Caco-2 (cell line): ENCODE data around the gene FBXO30. TPM values are rescaled to one million over a fixed set of nuclear protein-coding genes. Genes with fewer than 3 reads are reported as not detected.

ENCODE experiments used
- BruUV-seq: library from RNA; stranded (reverse); fragments of 400-500 nt; replicated peaks from 2 replicates; lab custom pipeline; 2021; lab: Mats Ljungman, UMichigan
- CTCF ChIA-PET: fragments of 300-600 bp; sonication (Branson Sonifier 250); formaldehyde crosslinking; loops from one replicate; lab custom pipeline; 2022; ENCODE audit warnings: antibody characterized with exemption; lab: Charles Lee
- POLR2A ChIA-PET: fragments of 300-600 bp; sonication (Branson Sonifier 250); formaldehyde crosslinking; loops from one replicate; lab custom pipeline; 2022; ENCODE audit warnings: antibody characterized with exemption; lab: Charles Lee
- DNase-seq, 2 experiments: peaks; one replicate each; pipeline versions ENCODE4 v3.0.0 to v3.0.0-alpha.2; 2020 to 2022
- H3K27me3 ChIP-seq: replicated peaks from 2 replicates; pipeline ENCODE4 v1.6.0; 2011; ENCODE audit warnings: low read length; ENCODE audit not compliant: control insufficient read depth, insufficient read depth
- H3K36me3 ChIP-seq: 2 replicates; pipeline ENCODE4 v1.5.1; 2011; ENCODE audit warnings: low read length; ENCODE audit not compliant: control insufficient read depth, insufficient read depth
- H3K4me1 ChIP-seq: fragments of 250-450 bp; sonication (Bioruptor Pico); 2 replicates; pipeline ENCODE4 v1.5.1; 2020; ENCODE audit warnings: mild to moderate bottlenecking
- H3K4me3 ChIP-seq: 2 replicates; pipeline ENCODE4 v1.5.1; 2011; ENCODE audit warnings: low read depth, mild to moderate bottlenecking, control low read depth, low read length
- H3K9me3 ChIP-seq: fragments of 250-450 bp; sonication (Bioruptor Pico); 2 replicates; pipeline ENCODE4 v1.5.1; 2020; ENCODE audit warnings: mild to moderate bottlenecking, moderate library complexity
- H3K27ac Mint-ChIP-seq: one replicate; pipeline ENCODE4 v1.8.0; 2022; ENCODE audit warnings: mixed read lengths; ENCODE audit not compliant: unreplicated experiment
- H3K27me3 Mint-ChIP-seq: one replicate; pipeline ENCODE4 v1.8.0; 2022; ENCODE audit warnings: mixed read lengths; ENCODE audit not compliant: insufficient read depth, unreplicated experiment
- H3K36me3 Mint-ChIP-seq: one replicate; pipeline ENCODE4 v1.8.0; 2022; ENCODE audit warnings: mild to moderate bottlenecking, mixed read lengths; ENCODE audit not compliant: insufficient read depth, unreplicated experiment
- H3K4me1 Mint-ChIP-seq: one replicate; pipeline ENCODE4 v1.8.0; 2022; ENCODE audit warnings: low read depth, mixed read lengths; ENCODE audit not compliant: unreplicated experiment
- H3K4me3 Mint-ChIP-seq: one replicate; pipeline ENCODE4 v1.8.0; 2022; ENCODE audit warnings: mild to moderate bottlenecking, moderate library complexity, mixed read lengths; ENCODE audit not compliant: unreplicated experiment
- H3K9me3 Mint-ChIP-seq: one replicate; pipeline ENCODE4 v1.8.0; 2022; ENCODE audit warnings: mixed read lengths; ENCODE audit not compliant: unreplicated experiment
- intact Hi-C: fragments of 100-400 bp; cut with micrococcal nuclease; formaldehyde crosslinking; loops from one replicate; pipeline ENCODE4 v1.10.0; 2022; ENCODE audit not compliant: unreplicated experiment
- total RNA-seq: library from RNA; stranded (reverse); gene quantifications from 2 replicates; pipeline ENCODE4 v1.2.3, GENCODE V29; 2022
- TF ChIP-seq, protein P1 (sequence below), 2 experiments: fragments of 200-600 bp in 1 of 2; IDR thresholded peaks; 1 replicate in 1 of 2; 2 replicates in 1 of 2; pipeline versions ENCODE4 v1.5.1 to v1.8.0; 2011 to 2022; ENCODE audit warnings: antibody characterized with exemption in 1 of 2, control low read depth in 1 of 2, inconsistent platforms in 1 of 2, low read depth in 1 of 2, low read length in 1 of 2, mild to moderate bottlenecking in 1 of 2, moderate library complexity in 1 of 2; ENCODE audit not compliant: insufficient read depth in 1 of 2, severe bottlenecking in 1 of 2, unreplicated experiment in 1 of 2

The FBXO30 gene
- total RNA-seq, 1 experiment from 2014 or later = 17.1 TPM

DNA sequence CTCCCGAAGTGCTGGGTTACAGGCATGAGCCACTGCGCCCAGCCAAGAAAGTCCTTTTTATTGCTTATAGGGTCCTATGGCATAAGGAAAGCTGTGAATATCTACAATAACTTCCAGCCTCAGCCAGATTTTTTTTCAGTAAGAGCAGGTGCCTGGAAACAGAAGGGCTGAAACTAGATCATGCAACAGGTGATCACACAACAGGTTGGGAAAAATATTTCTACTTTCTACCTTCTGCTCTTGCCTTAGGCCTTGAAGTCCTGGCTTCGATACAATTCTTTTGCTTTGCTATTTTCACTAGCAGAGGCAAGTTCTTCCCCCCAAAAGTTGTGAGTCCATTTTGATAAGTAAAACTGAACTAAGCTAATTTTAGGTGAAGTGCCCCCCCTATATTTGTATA lies 9.7 kb upstream of the FBXO30 start:
- no peaks in the 10 kb centered on the region for H3K9me3 Mint-ChIP-seq
- intact Hi-C loops = no loop called here
- no peaks in the 10 kb centered on the region for H3K4me1 Mint-ChIP-seq
- no peaks in the 10 kb centered on the region for H3K36me3 Mint-ChIP-seq
- TF ChIP-seq, protein P1, sequence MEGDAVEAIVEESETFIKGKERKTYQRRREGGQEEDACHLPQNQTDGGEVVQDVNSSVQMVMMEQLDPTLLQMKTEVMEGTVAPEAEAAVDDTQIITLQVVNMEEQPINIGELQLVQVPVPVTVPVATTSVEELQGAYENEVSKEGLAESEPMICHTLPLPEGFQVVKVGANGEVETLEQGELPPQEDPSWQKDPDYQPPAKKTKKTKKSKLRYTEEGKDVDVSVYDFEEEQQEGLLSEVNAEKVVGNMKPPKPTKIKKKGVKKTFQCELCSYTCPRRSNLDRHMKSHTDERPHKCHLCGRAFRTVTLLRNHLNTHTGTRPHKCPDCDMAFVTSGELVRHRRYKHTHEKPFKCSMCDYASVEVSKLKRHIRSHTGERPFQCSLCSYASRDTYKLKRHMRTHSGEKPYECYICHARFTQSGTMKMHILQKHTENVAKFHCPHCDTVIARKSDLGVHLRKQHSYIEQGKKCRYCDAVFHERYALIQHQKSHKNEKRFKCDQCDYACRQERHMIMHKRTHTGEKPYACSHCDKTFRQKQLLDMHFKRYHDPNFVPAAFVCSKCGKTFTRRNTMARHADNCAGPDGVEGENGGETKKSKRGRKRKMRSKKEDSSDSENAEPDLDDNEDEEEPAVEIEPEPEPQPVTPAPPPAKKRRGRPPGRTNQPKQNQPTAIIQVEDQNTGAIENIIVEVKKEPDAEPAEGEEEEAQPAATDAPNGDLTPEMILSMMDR (IDR thresholded peaks at IDR 0.05; ENCODE audit: insufficient read depth in 1 of 2, low read depth in 1 of 2, low read length in 1 of 2, severe bottlenecking in 1 of 2, unreplicated experiment in 1 of 2) = no peak
- H3K27me3 ChIP-seq = no peaks in the 10 kb centered on the region
- H3K27ac Mint-ChIP-seq = no peak overlapping the region
- no peak overlapping the region for H3K4me3 ChIP-seq
- no peak overlapping the region for H3K4me3 Mint-ChIP-seq
- H3K4me1 ChIP-seq = peaks cover 11% of the 10 kb centered on the region; the same call in 1 of the 2 replicates
- ChIA-PET CTCF (no interaction called here), POLR2A (no interaction called here)
- no peaks in the 10 kb centered on the region for H3K9me3 ChIP-seq
- no TSS peak for BruUV-seq
- no peaks in the 10 kb centered on the region for H3K36me3 ChIP-seq
- no peak for DNase-seq
- H3K27me3 Mint-ChIP-seq = no peaks in the 10 kb centered on the region

DNA sequence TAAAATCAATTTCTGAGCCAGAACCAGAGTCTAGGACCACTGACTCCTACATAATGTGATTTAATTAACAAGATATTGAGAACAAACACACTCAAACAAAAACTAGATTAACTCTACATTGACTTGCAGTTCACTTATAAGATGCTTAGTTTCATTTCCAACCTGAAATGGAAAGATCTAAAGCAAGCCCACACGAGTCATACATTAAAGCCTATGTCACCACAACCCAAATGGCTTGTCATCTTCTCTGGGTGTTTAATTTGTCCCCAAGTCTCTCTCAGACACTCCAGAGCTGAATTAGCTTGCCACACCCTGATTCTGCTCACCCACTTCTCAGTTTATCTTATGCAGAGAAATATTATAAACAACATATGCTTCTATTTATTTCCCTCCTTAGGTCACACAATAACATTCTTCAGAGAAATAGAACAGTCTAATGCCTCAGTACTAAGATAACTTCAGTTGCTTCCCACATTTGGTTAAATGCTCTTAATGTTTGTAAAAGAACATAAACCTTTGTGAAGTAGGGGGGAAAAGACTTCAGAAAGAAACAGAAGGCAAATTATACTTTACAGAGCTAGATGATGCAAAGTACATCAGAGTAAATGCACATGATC lies 8.8 kb upstream of the FBXO30 start:
- H3K36me3 Mint-ChIP-seq = no peaks in the 10 kb centered on the region
- BruUV-seq = no TSS peak
- no peaks in the 10 kb centered on the region for H3K36me3 ChIP-seq
- no peaks in the 10 kb centered on the region for H3K27me3 ChIP-seq
- H3K9me3 Mint-ChIP-seq = no peaks in the 10 kb centered on the region
- no peak overlapping the region for H3K4me3 Mint-ChIP-seq
- H3K27ac Mint-ChIP-seq = no peak overlapping the region
- H3K27me3 Mint-ChIP-seq = no peaks in the 10 kb centered on the region
- H3K4me3 ChIP-seq = no peak overlapping the region
- TF ChIP-seq, protein P1 (IDR thresholded peaks at IDR 0.05; ENCODE audit: insufficient read depth in 1 of 2, low read depth in 1 of 2, low read length in 1 of 2, severe bottlenecking in 1 of 2, unreplicated experiment in 1 of 2) = no peak
- ChIA-PET CTCF (no interaction called here), POLR2A (no interaction called here)
- peaks cover 11% of the 10 kb centered on the region; the same call in 1 of the 2 replicates for H3K4me1 ChIP-seq
- no peaks in the 10 kb centered on the region for H3K4me1 Mint-ChIP-seq
- DNase-seq = no peak
- intact Hi-C loops = no loop called here
- no peaks in the 10 kb centered on the region for H3K9me3 ChIP-seq

DNA sequence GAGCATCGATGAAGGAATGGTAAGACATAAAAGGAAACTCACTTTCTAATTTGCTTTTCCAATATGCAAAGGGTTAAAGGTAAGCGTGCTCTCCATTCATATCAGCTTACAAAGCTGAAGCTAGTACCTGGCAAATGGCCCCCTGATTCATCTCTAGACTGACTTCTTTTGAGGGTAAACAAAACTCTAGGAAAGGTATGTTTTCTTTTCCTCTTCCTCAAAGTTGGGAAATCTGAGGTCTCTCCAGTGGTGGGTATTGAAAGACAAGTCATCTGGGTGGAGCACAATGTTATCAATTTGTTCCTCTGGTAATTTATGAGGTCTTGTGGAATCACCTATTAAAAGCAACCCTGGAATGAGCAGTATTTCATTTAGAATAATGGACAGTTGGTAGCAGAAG lies 7.9 kb upstream of the FBXO30 start:
- Mint-ChIP-seq H3K4me3 (no peak overlapping the region), H3K4me1 (no peaks in the 10 kb centered on the region), H3K36me3 (no peaks in the 10 kb centered on the region), H3K27ac (no peak overlapping the region), H3K9me3 (no peaks in the 10 kb centered on the region), H3K27me3 (no peaks in the 10 kb centered on the region)
- intact Hi-C loops = no loop called here
- TF ChIP-seq, protein P1 (IDR thresholded peaks at IDR 0.05; ENCODE audit: insufficient read depth in 1 of 2, low read depth in 1 of 2, low read length in 1 of 2, severe bottlenecking in 1 of 2, unreplicated experiment in 1 of 2) = no peak
- ChIA-PET POLR2A (no interaction called here), CTCF (no interaction called here)
- peaks cover 11% of the 10 kb centered on the region; the same call in 1 of the 2 replicates for H3K4me1 ChIP-seq
- DNase-seq = no peak
- no peaks in the 10 kb centered on the region for H3K9me3 ChIP-seq
- no peaks in the 10 kb centered on the region for H3K27me3 ChIP-seq
- no peaks in the 10 kb centered on the region for H3K36me3 ChIP-seq
- H3K4me3 ChIP-seq = no peak overlapping the region
- no TSS peak for BruUV-seq
